GM15510 (cell line): ENCODE measurements around the gene CRTAC1.

ENCODE experiments used
- POLR2A ChIP-seq: IDR thresholded peaks from 3 replicates; pipeline ENCODE4 v1.6.1; 2011; ENCODE audit warnings: borderline replicate concordance; ENCODE audit not compliant: insufficient read length; ENCODE audit errors: extremely low read depth

The CRTAC1 gene

DNA sequence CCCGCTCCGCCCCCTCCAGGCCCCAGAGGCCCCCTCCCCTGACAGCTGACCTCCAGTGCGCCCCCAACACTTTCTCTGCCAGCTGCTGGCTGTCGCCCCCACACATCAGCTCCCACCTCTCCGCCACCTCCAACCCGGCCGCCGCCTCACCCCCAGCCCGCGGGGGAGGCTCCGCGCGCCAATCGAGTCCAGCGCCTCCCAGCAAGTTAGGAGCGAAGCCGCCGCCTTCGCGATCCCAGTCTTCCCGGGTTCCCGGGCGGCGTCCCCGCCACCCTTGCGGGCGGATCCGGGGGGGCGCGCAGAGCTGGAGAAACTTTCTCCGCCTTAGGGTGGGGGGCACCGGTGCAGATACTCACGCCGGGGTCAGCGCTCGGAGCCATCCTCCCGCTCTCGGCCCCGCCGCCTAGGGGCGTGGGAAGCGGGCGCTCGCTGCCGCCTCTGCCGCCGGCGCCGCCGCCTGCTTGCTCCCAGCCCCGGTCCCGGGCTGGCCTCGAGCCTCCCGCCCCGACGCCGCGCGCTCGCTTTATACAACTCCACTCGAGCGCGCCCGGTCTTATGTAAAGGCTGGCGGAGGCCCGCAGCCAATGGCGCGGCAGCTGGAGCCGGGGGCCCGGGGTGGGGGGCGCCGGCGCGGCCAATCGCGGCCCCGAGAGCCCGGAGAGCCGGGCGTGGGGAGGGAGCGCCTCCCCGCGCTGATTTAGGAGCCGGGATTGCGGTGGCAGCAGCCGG is at the start of gene CRTAC1:
CRTAC1 (minus strand) TSS at position 529 of the 729 bp plus-strand sequence; CDS start at position 380, 149 bp downstream.
- TF ChIP-seq POLR2A, result no peak

GRCh38 chr10:98078774-98079173 is 48.4 kb upstream of the CRTAC1 start:
- TF ChIP-seq POLR2A, result no peak

DNA sequence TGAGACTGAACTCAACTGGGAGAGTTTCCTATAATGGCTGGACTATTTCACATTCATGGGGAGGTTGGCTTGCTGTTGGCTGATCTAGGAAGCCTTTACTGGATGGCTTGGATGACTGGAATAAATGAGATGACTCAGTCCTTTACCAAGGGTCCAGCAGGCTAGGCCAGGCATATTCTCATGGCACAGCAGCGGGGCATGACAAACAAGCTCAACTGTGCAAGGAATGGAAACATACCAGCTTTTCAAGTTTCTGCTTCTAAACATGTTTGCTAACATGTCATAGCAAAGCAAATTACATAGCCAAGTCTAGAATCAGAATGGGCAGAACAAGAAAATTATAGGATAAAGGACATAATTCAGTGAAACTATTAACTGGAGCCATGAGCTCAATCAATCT is 46.8 kb upstream of the CRTAC1 start:
- no peak for TF ChIP-seq POLR2A

GRCh38 chr10:98076086-98076485 is 45.7 kb upstream of the CRTAC1 start:
- TF ChIP-seq POLR2A, result no peak

- TF ChIP-seq POLR2A, result no peak
These were observed 44.0 kb upstream of the CRTAC1 start for GRCh38 chr10:98074315-98074911.

GRCh38 chr10:98067165-98067564 is 36.7 kb upstream of the CRTAC1 start:
- no peak for TF ChIP-seq POLR2A

- no peak for TF ChIP-seq POLR2A
These were observed 33.3 kb upstream of the CRTAC1 start for GRCh38 chr10:98063740-98064027.

- no peak for TF ChIP-seq POLR2A
These were observed 32.0 kb upstream of the CRTAC1 start for GRCh38 chr10:98062424-98062823.

GRCh38 chr10:98060079-98060478 is 29.7 kb upstream of the CRTAC1 start:
- TF ChIP-seq POLR2A, result no peak

- no peak for TF ChIP-seq POLR2A
These were observed 27.9 kb upstream of the CRTAC1 start for GRCh38 chr10:98058295-98058694.

DNA sequence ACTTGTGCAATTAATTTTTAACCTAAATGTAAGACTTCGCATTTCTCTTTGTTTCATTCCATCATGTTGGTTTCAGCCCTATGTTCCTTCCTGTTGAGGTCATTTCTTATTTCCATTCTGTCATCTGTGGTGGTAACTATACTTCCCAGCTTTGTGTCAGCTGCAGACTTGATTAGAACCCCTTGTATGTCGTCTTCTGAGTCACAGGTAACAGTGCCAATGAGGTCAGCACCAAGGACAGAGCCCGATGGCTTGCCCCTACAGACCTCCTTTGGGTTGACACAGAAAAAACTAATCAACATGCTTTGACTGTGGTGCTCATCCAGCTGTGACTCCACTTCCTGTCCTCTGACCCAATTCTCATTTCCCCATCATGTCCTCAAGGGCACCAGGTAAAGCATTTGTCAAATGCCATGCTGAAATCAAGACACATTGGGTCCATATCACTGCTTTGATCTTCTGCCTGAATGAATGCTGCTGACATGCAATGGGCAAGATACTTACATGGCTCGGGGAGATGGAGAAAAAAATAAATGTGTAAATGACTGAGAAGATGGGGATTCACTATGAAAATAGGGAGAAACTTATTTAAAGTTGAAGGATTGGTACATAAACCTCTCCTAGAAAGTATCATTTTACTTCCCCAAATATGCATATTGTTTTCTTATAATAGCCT is 25.6 kb upstream of the CRTAC1 start:
- no peak for TF ChIP-seq POLR2A

DNA sequence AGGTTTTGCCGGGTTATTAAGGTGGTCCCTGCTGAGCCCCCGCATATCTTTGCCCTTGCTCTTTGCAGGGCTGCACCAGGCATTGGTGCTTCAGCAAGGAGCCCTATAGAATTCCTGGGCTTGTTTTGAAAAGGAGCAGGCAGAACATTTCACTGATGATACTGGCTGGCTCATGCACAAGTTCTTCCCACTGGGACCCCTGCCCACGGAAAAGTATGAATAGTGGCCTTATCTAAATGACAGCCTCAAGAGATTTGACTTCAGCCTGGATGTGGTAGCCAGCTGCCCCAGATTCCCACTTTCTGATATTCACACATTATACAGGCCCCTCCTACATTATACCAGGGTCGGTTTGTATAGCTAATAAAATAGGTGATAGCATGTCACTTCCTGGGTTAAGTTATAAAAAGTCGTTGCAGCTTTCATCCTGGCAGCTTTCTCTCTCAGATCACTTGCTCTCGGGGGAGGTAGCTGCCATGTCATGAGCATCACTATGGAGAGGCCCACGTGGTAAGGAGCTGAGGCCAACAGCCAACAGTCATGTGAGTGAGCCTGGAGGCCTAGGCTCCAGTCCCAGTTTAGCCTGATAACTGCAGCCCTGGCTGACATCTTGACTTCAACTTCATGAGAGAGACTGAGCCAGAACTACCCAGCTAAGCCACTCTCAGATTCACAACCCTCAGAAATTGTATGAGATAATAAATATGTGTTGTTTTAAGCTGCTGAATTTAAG is 16.8 kb upstream of the CRTAC1 start:
- TF ChIP-seq POLR2A, result no peak

DNA sequence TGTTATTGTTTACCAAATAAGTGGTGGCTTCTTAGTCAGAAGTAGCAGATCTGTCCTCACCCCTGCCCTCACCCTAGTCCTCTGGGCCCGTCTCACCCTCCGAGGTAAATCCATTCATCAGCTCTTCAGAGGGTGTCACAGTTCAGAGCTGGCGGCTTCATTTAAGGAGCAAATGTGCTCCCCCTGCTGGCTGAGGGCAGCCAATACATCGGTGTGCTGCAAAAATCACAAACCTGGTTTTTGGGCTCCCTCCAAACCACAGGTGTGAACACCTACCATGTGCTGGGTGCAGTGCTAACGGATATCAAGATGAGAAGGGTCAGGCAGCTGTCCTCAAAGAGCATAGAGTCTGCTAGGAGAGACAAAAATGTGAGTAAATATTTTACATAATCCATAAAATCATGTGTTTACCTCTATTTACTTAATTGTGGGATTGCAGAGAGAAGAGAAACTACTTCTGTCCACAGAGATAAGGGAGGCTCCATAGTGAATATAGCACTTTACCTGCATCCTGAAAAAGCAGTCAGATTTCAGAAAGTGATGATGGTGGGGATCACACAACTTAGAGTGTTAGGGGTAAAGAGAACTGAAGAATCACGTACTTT is 15.5 kb upstream of the CRTAC1 start:
- TF ChIP-seq POLR2A, result no peak

GRCh38 chr10:98041352-98042043 is 11.1 kb upstream of the CRTAC1 start:
- TF ChIP-seq POLR2A, result no peak
